ENCODE results near the gene BCO2. TPM values are rescaled to one million over a fixed set of nuclear protein-coding genes. Genes with fewer than 3 reads are reported as not detected.
"Not testable (repeated sequence)": the region's sequence is repeated elsewhere in the genome, so short reads cannot be mapped to it uniquely, and the experiment has no call there.

The BCO2 gene
- total and polyA plus RNA-seq, 5 donors from 2014 or later, result 0.81 TPM; not detected in 4

DNA sequence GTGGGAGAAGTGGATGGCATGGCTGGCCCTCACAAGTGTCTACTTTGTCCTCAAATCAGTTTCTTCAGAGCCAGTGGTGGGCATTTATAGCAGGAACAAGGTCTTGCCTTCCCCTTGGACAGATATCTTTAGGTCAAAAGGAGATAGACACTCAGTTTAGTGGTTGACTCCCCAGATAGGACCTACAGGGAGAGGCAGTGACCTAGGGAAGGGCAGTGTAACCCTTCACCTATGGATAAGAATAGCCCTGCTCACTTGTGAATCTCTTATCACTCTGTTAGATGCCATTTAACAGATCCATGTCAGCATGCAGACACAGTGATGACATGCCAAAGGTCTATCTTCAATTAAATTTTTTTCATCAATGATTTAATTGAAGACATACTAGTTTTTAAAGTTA lies 11.0 kb downstream of the BCO2 start:
- Mint-ChIP-seq H3K4me3 (no peak overlapping the region), H3K27ac (no peak overlapping the region), H3K27me3 (peaks cover 8% of the 10 kb centered on the region), H3K36me3 (peaks cover 6% of the 10 kb centered on the region), H3K9me3 (peaks cover 0 to 2% (median 0%) of the 10 kb centered on the region in 7 donors), H3K4me1 (no peaks in the 10 kb centered on the region)
- H3K27me3 ChIP-seq (ENCODE audit: control insufficient read depth, insufficient read depth, low read length), result no peaks in the 10 kb centered on the region
- no peak overlapping the region for H3K27ac ChIP-seq (ENCODE audit: insufficient read depth, low read length, poor library complexity, severe bottlenecking)
- no peak for DNase-seq
- H3K9me3 ChIP-seq (ENCODE audit: control insufficient read depth in 2 of 2, low read length in 2 of 2), result no peaks in the 10 kb centered on the region
- no peaks in the 10 kb centered on the region for H3K36me3 ChIP-seq (ENCODE audit: control insufficient read depth, insufficient read depth, low read length)
- H3K4me1 ChIP-seq (ENCODE audit: control insufficient read depth, insufficient read depth, low read length, poor library complexity, severe bottlenecking), result no peaks in the 10 kb centered on the region
- ATAC-seq (ENCODE audit: low read depth in 2 of 2), result no peak
- no peak overlapping the region for H3K4me3 ChIP-seq (ENCODE audit: low read depth, low read length)

DNA sequence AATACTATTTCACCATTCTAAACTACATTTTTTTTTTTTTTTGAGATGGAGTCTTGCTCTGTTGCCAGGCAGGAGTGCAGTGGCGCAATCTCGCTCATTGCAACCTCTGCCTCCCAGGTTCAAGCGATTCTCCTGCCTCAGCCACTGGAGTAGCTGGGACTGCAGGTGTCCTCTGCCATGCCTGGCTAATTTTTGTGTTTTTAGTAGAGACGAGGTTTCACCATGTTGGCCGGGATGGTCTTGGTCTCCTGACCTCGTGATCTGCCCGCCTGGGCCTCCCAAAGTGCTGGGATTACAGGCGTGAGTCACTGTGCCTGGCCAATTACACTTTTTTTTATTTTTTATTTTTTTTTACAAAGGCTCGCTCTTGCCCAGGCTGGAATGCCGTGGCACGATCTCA lies 19.8 kb downstream of the BCO2 start:
- not testable (repeated sequence) for H3K9me3 Mint-ChIP-seq; H3K27ac Mint-ChIP-seq; H3K4me3 Mint-ChIP-seq; DNase-seq; H3K27ac ChIP-seq (ENCODE audit: insufficient read depth, low read length, poor library complexity, severe bottlenecking); H3K9me3 ChIP-seq (ENCODE audit: control insufficient read depth in 2 of 2, low read length in 2 of 2); H3K36me3 Mint-ChIP-seq; H3K4me3 ChIP-seq (ENCODE audit: low read depth, low read length); H3K4me1 ChIP-seq (ENCODE audit: control insufficient read depth, insufficient read depth, low read length, poor library complexity, severe bottlenecking); H3K27me3 ChIP-seq (ENCODE audit: control insufficient read depth, insufficient read depth, low read length); H3K4me1 Mint-ChIP-seq; H3K36me3 ChIP-seq (ENCODE audit: control insufficient read depth, insufficient read depth, low read length); ATAC-seq (ENCODE audit: low read depth in 2 of 2)
- peaks cover 14% of the 10 kb centered on the region for H3K27me3 Mint-ChIP-seq

DNA sequence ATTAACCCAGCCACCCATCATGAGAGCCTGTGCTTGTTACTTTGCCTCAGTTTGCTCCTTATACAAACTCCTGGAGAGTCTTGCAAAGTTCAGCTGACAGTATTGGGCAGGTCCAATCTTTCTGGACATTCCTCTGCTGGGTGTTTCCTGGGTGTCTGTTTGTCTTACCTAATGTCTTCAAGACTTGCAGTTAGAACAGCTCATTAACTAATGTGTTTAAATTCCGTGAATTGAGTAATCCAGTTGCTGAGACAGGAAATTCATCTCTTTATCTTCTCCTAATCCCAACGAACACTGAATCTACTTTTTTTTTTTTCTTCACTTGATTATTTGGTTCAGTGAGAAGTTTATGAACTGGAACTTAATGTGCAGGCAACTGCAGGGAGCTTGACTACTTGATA lies 20.6 kb downstream of the BCO2 start:
- H3K27me3 Mint-ChIP-seq, result peaks cover 19% of the 10 kb centered on the region
- peaks cover 0 to 7% (median 0%) of the 10 kb centered on the region in 7 donors for H3K9me3 Mint-ChIP-seq
- no peaks in the 10 kb centered on the region for H3K4me1 ChIP-seq (ENCODE audit: control insufficient read depth, insufficient read depth, low read length, poor library complexity, severe bottlenecking)
- peaks cover 5% of the 10 kb centered on the region for H3K27me3 ChIP-seq (ENCODE audit: control insufficient read depth, insufficient read depth, low read length)
- no peaks in the 10 kb centered on the region for H3K9me3 ChIP-seq (ENCODE audit: control insufficient read depth in 2 of 2, low read length in 2 of 2)
- peaks cover 3% of the 10 kb centered on the region for H3K36me3 Mint-ChIP-seq
- H3K4me1 Mint-ChIP-seq, result no peaks in the 10 kb centered on the region
- no peak overlapping the region for H3K4me3 Mint-ChIP-seq
- H3K4me3 ChIP-seq (ENCODE audit: low read depth, low read length), result no peak overlapping the region
- ATAC-seq (ENCODE audit: low read depth in 2 of 2), result no peak
- DNase-seq, result no peak
- H3K36me3 ChIP-seq (ENCODE audit: control insufficient read depth, insufficient read depth, low read length), result no peaks in the 10 kb centered on the region
- no peak overlapping the region for H3K27ac ChIP-seq (ENCODE audit: insufficient read depth, low read length, poor library complexity, severe bottlenecking)
- no peak overlapping the region for H3K27ac Mint-ChIP-seq

DNA sequence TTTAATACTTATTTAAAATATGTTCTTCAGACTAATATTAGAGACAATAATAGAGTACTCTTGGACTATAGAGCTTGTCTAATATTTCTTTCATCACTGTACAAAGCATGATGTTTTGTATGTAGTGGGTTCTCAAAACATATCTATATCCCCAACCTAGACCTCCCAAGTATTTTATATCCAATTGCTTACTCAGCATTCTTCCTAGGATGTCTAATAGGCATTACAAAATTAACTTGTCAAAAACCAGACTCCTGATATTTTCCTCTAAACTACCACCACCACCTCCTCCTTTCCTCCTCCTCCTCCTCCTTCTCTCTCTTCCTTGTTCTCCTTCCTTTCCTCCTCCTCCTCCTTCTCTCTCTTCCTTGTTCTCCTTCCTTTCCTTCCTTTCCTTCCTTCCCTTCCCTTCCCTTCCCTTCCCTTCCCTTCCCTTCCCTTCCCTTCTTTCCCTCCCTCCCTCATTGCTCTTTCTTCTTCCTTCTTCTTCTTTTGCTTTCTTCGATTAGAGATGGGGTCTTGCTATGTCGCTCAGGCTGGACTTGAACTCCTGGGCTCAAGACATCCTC lies 21.3 kb downstream of the BCO2 start:
- no peaks in the 10 kb centered on the region for H3K9me3 ChIP-seq (ENCODE audit: control insufficient read depth in 2 of 2, low read length in 2 of 2)
- H3K36me3 Mint-ChIP-seq, result peaks cover 3% of the 10 kb centered on the region
- H3K27me3 Mint-ChIP-seq, result peaks cover 22% of the 10 kb centered on the region
- no peaks in the 10 kb centered on the region for H3K4me1 ChIP-seq (ENCODE audit: control insufficient read depth, insufficient read depth, low read length, poor library complexity, severe bottlenecking)
- no peak for ATAC-seq (ENCODE audit: low read depth in 2 of 2)
- no peak overlapping the region for H3K4me3 ChIP-seq (ENCODE audit: low read depth, low read length)
- no peak overlapping the region for H3K27ac Mint-ChIP-seq
- no peak overlapping the region for H3K27ac ChIP-seq (ENCODE audit: insufficient read depth, low read length, poor library complexity, severe bottlenecking)
- peaks cover 5% of the 10 kb centered on the region for H3K27me3 ChIP-seq (ENCODE audit: control insufficient read depth, insufficient read depth, low read length)
- H3K36me3 ChIP-seq (ENCODE audit: control insufficient read depth, insufficient read depth, low read length), result no peaks in the 10 kb centered on the region
- DNase-seq, result no peak
- H3K4me3 Mint-ChIP-seq, result no peak overlapping the region
- no peaks in the 10 kb centered on the region for H3K4me1 Mint-ChIP-seq
- H3K9me3 Mint-ChIP-seq, result peaks cover 0 to 7% (median 0%) of the 10 kb centered on the region in 7 donors

DNA sequence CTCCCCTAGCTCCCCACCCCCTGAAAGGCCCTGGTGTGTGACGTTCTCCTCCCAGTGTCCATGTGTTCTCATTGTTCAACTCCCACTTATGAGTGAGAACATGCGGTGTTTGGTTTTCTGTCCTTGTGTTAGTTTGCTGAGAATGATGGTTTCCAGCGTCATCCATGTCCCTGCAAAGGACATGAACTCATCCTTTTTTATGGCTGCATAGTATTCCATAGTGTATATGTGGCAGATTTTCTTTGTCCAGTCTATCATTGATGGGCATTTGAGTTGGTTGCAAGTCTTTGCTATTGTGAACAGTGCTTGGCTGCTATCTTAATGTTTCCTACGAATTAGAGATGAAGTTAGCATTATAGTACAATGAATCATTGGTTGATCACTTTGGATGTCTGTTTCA lies 23.8 kb downstream of the BCO2 start:
- DNase-seq; H3K4me3 Mint-ChIP-seq; H3K36me3 Mint-ChIP-seq; H3K27ac ChIP-seq (ENCODE audit: insufficient read depth, low read length, poor library complexity, severe bottlenecking); H3K36me3 ChIP-seq (ENCODE audit: control insufficient read depth, insufficient read depth, low read length); H3K9me3 ChIP-seq (ENCODE audit: control insufficient read depth in 2 of 2, low read length in 2 of 2); H3K27ac Mint-ChIP-seq; H3K9me3 Mint-ChIP-seq; ATAC-seq (ENCODE audit: low read depth in 2 of 2); H3K4me1 ChIP-seq (ENCODE audit: control insufficient read depth, insufficient read depth, low read length, poor library complexity, severe bottlenecking); H3K4me3 ChIP-seq (ENCODE audit: low read depth, low read length); H3K27me3 ChIP-seq (ENCODE audit: control insufficient read depth, insufficient read depth, low read length); H3K4me1 Mint-ChIP-seq: not testable (repeated sequence)
- peaks cover 24% of the 10 kb centered on the region for H3K27me3 Mint-ChIP-seq

DNA sequence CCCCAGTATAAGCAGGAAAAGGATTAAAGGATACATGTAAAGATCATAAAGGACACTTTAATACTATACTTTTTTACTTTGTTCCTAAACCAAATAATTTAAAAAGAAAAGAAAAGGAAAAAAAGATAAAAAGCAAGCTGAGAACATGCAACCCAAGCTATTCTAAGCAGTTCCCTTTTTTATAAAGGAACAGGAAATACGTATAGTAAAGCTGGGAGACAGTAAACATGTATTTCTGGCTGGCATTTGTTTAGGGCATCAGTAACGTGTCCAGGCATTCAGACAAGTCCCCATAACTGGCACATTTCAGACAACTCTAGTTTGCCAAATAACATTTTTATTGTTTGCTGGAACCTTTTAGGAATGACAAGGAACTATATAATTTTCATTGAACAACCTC lies 24.9 kb downstream of the BCO2 start:
- no peak for DNase-seq
- peaks cover 24% of the 10 kb centered on the region for H3K27me3 Mint-ChIP-seq
- H3K27ac Mint-ChIP-seq, result no peak overlapping the region
- no peak overlapping the region for H3K27ac ChIP-seq (ENCODE audit: insufficient read depth, low read length, poor library complexity, severe bottlenecking)
- H3K4me1 ChIP-seq (ENCODE audit: control insufficient read depth, insufficient read depth, low read length, poor library complexity, severe bottlenecking), result no peaks in the 10 kb centered on the region
- peaks cover 5% of the 10 kb centered on the region for H3K27me3 ChIP-seq (ENCODE audit: control insufficient read depth, insufficient read depth, low read length)
- no peak overlapping the region for H3K4me3 ChIP-seq (ENCODE audit: low read depth, low read length)
- peaks cover 8% of the 10 kb centered on the region for H3K36me3 Mint-ChIP-seq
- no peak for ATAC-seq (ENCODE audit: low read depth in 2 of 2)
- H3K4me3 Mint-ChIP-seq, result no peak overlapping the region
- H3K36me3 ChIP-seq (ENCODE audit: control insufficient read depth, insufficient read depth, low read length), result no peaks in the 10 kb centered on the region
- no peaks in the 10 kb centered on the region for H3K4me1 Mint-ChIP-seq
- H3K9me3 ChIP-seq (ENCODE audit: control insufficient read depth in 2 of 2, low read length in 2 of 2), result no peaks in the 10 kb centered on the region
- H3K9me3 Mint-ChIP-seq, result peaks cover 0 to 9% (median 0%) of the 10 kb centered on the region in 7 donors

DNA sequence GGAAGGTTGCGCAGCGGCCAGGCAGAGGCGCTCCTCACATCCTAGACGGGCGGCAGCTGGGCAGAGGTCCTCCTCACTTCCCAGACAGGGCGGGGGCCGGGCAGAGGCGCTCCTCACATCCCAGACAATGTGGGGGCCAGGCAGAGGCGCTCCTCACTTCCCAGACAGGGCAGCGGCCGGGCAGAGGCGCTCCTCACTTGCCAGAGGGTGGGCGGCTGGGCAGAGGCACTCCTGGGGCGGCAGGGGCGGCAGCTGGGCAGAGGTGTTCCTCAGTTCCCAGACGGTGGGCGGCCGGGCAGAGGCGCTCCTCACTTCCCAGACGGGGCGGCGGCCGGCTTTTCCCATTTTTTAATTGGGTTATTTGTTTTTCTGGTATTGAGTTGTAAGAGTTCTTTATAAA lies 30.8 kb downstream of the BCO2 start:
- Histone ChIP-seq H3K4me1 (ENCODE audit: control insufficient read depth, insufficient read depth, low read length, poor library complexity, severe bottlenecking) (no peaks in the 10 kb centered on the region), H3K9me3 (ENCODE audit: control insufficient read depth in 2 of 2, low read length in 2 of 2) (no peaks in the 10 kb centered on the region), H3K36me3 (ENCODE audit: control insufficient read depth, insufficient read depth, low read length) (no peaks in the 10 kb centered on the region), H3K27ac (ENCODE audit: insufficient read depth, low read length, poor library complexity, severe bottlenecking) (no peak overlapping the region), H3K4me3 (ENCODE audit: low read depth, low read length) (no peak overlapping the region), H3K27me3 (ENCODE audit: control insufficient read depth, insufficient read depth, low read length) (peaks cover 6% of the 10 kb centered on the region)
- no peak for DNase-seq
- ATAC-seq (ENCODE audit: low read depth in 2 of 2), result no peak
- Mint-ChIP-seq H3K27ac (no peak overlapping the region), H3K9me3 (peaks cover 0 to 2% (median 0%) of the 10 kb centered on the region in 7 donors), H3K4me3 (no peak overlapping the region), H3K27me3 (peaks cover 25% of the 10 kb centered on the region), H3K4me1 (peaks cover 0 to 1% (median 0%) of the 10 kb centered on the region in 4 donors), H3K36me3 (peaks cover 5% of the 10 kb centered on the region)

DNA sequence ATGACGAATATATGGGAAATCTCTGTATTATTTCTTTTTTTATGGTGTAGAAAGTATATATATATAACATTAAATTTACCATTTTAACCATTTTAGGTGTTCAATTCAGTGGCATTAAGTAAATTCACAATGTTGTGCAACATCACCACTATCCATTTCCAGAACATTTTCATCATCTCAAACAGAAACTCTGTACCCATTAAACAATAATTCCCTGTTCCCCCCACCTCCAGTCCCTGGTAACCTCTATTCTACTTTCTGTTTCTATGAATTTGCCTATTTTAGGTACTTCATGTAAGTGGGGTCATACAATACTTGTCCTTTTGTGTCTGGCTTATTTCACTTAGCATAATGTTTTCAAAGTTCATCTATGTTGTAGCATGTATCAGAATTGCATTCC lies 35.6 kb downstream of the BCO2 start:
- H3K27me3 ChIP-seq (ENCODE audit: control insufficient read depth, insufficient read depth, low read length), result peaks cover 11% of the 10 kb centered on the region
- no peak overlapping the region for H3K4me3 Mint-ChIP-seq
- H3K36me3 ChIP-seq (ENCODE audit: control insufficient read depth, insufficient read depth, low read length), result no peaks in the 10 kb centered on the region
- H3K9me3 ChIP-seq (ENCODE audit: control insufficient read depth in 2 of 2, low read length in 2 of 2), result no peaks in the 10 kb centered on the region
- H3K4me1 ChIP-seq (ENCODE audit: control insufficient read depth, insufficient read depth, low read length, poor library complexity, severe bottlenecking), result peaks cover 9% of the 10 kb centered on the region
- no peak for DNase-seq
- H3K4me1 Mint-ChIP-seq, result peaks cover 0 to 10% (median 3%) of the 10 kb centered on the region in 4 donors
- H3K4me3 ChIP-seq (ENCODE audit: low read depth, low read length), result no peak overlapping the region
- no peak overlapping the region for H3K27ac ChIP-seq (ENCODE audit: insufficient read depth, low read length, poor library complexity, severe bottlenecking)
- no peak for ATAC-seq (ENCODE audit: low read depth in 2 of 2)
- H3K27ac Mint-ChIP-seq, result no peak overlapping the region
- peaks cover 28% of the 10 kb centered on the region for H3K27me3 Mint-ChIP-seq
- H3K9me3 Mint-ChIP-seq, result no peaks in the 10 kb centered on the region
- no peaks in the 10 kb centered on the region for H3K36me3 Mint-ChIP-seq
